ENCODE data around the gene HS6ST2. TPM values are rescaled to one million over a fixed set of nuclear protein-coding genes. Genes with fewer than 3 reads are reported as not detected.
A peak's percentile ranks its signal among the peaks of the same experiment; 100 is the strongest.

The HS6ST2 gene
- total RNA-seq, 1 donor from 2014 or later, result 6.2 TPM

GRCh38 chrX:132636080-132636479 is 322.3 kb downstream of the HS6ST2 start:
- no peak for DNase-seq (ENCODE audit: extremely low spot score, unreplicated experiment)
- Mint-ChIP-seq H3K36me3 (ENCODE audit: unreplicated experiment) (no peaks in the 10 kb centered on the region), H3K27me3 (ENCODE audit: unreplicated experiment) (peaks cover 2% of the 10 kb centered on the region), H3K4me3 (ENCODE audit: unreplicated experiment) (no peak overlapping the region), H3K27ac (ENCODE audit: unreplicated experiment) (no peak overlapping the region), H3K9me3 (ENCODE audit: unreplicated experiment) (no peaks in the 10 kb centered on the region), H3K4me1 (ENCODE audit: unreplicated experiment) (no peaks in the 10 kb centered on the region)
- peak; percentile 56 for TF ChIP-seq CTCF (IDR thresholded peaks at IDR 0.05)

- Mint-ChIP-seq H3K9me3 (ENCODE audit: unreplicated experiment) (no peaks in the 10 kb centered on the region), H3K4me3 (ENCODE audit: unreplicated experiment) (no peak overlapping the region), H3K27ac (ENCODE audit: unreplicated experiment) (no peak overlapping the region), H3K36me3 (ENCODE audit: unreplicated experiment) (no peaks in the 10 kb centered on the region), H3K4me1 (ENCODE audit: unreplicated experiment) (no peaks in the 10 kb centered on the region), H3K27me3 (ENCODE audit: unreplicated experiment) (peaks cover 2% of the 10 kb centered on the region)
- no peak for TF ChIP-seq CTCF (IDR thresholded peaks at IDR 0.05)
- DNase-seq (ENCODE audit: extremely low spot score, unreplicated experiment), result no peak
Measured at GRCh38 chrX:132634521-132634920, 323.9 kb downstream of the HS6ST2 start.

GRCh38 chrX:132631579-132632232 is 326.7 kb downstream of the HS6ST2 start:
- no peaks in the 10 kb centered on the region for H3K4me1 Mint-ChIP-seq (ENCODE audit: unreplicated experiment)
- no peaks in the 10 kb centered on the region for H3K9me3 Mint-ChIP-seq (ENCODE audit: unreplicated experiment)
- peak; percentile 75 for TF ChIP-seq CTCF (IDR thresholded peaks at IDR 0.05)
- H3K36me3 Mint-ChIP-seq (ENCODE audit: unreplicated experiment), result no peaks in the 10 kb centered on the region
- no peak for DNase-seq (ENCODE audit: extremely low spot score, unreplicated experiment)
- no peak overlapping the region for H3K27ac Mint-ChIP-seq (ENCODE audit: unreplicated experiment)
- H3K4me3 Mint-ChIP-seq (ENCODE audit: unreplicated experiment), result no peak overlapping the region
- peaks cover 2% of the 10 kb centered on the region for H3K27me3 Mint-ChIP-seq (ENCODE audit: unreplicated experiment)

GRCh38 chrX:132624466-132624865 is 334.0 kb downstream of the HS6ST2 start:
- no peaks in the 10 kb centered on the region for H3K36me3 Mint-ChIP-seq (ENCODE audit: unreplicated experiment)
- H3K27me3 Mint-ChIP-seq (ENCODE audit: unreplicated experiment), result no peaks in the 10 kb centered on the region
- H3K9me3 Mint-ChIP-seq (ENCODE audit: unreplicated experiment), result no peaks in the 10 kb centered on the region
- peaks cover 9% of the 10 kb centered on the region for H3K4me1 Mint-ChIP-seq (ENCODE audit: unreplicated experiment)
- no peak for TF ChIP-seq CTCF (IDR thresholded peaks at IDR 0.05)
- DNase-seq (ENCODE audit: extremely low spot score, unreplicated experiment), result no peak
- no peak overlapping the region for H3K27ac Mint-ChIP-seq (ENCODE audit: unreplicated experiment)
- H3K4me3 Mint-ChIP-seq (ENCODE audit: unreplicated experiment), result no peak overlapping the region

- no peak overlapping the region for H3K27ac Mint-ChIP-seq (ENCODE audit: unreplicated experiment)
Measured at GRCh38 chrX:132623942-132624341, 334.5 kb downstream of the HS6ST2 start.

More at GRCh38 chrX:132623942-132624341, 334.5 kb downstream of the HS6ST2 start:
- no peaks in the 10 kb centered on the region for H3K27me3 Mint-ChIP-seq (ENCODE audit: unreplicated experiment)
- H3K36me3 Mint-ChIP-seq (ENCODE audit: unreplicated experiment), result no peaks in the 10 kb centered on the region
- peaks cover 9% of the 10 kb centered on the region for H3K4me1 Mint-ChIP-seq (ENCODE audit: unreplicated experiment)
- H3K9me3 Mint-ChIP-seq (ENCODE audit: unreplicated experiment), result no peaks in the 10 kb centered on the region
- TF ChIP-seq CTCF (IDR thresholded peaks at IDR 0.05), result no peak
- DNase-seq (ENCODE audit: extremely low spot score, unreplicated experiment), result no peak
- H3K4me3 Mint-ChIP-seq (ENCODE audit: unreplicated experiment), result no peak overlapping the region
